Measurements from ENCODE around the gene CRIM1. TPM values are rescaled to one million over a fixed set of nuclear protein-coding genes. Genes with fewer than 3 reads are reported as not detected.

Gene CRIM1
- total RNA-seq, 1 experiment from 2014 or later, result 27.6 TPM

GRCh38 chr2:36453652-36454051 lies 98.1 kb downstream of the CRIM1 start:
- H3K4me1 Mint-ChIP-seq, result peaks cover 8 to 17% of the 10 kb centered on the region in 2 experiments
- no peak overlapping the region for H3K27ac ChIP-seq (ENCODE audit: insufficient read length, low read depth, low read length)

More at GRCh38 chr2:36453652-36454051, 98.1 kb downstream of the CRIM1 start:
- WGBS (ENCODE audit: extremely low coverage, insufficient read length, low lambda C conversion rate), result no CpG with 5 or more reads among the region's 3 CpGs
- Histone ChIP-seq H3K4me1 (ENCODE audit: insufficient read depth, low read length) (peaks cover 17% of the 10 kb centered on the region), H4K91ac (ENCODE audit: insufficient read length, low read depth, low read length) (no peak overlapping the region), H3K23me2 (ENCODE audit: insufficient read length, low read depth, low read length, poor library complexity, severe bottlenecking) (no peaks in the 10 kb centered on the region), H3K79me1 (ENCODE audit: insufficient read depth, low read depth, low read length, poor library complexity, severe bottlenecking) (no peaks in the 10 kb centered on the region), H4K20me1 (ENCODE audit: control insufficient read depth, insufficient read depth, insufficient read length) (no peaks in the 10 kb centered on the region), H2BK120ac (ENCODE audit: low read depth, low read length, poor library complexity, severe bottlenecking) (no peak overlapping the region), H4K5ac (ENCODE audit: insufficient read length, low read depth, low read length) (no peak overlapping the region), H2AFZ (ENCODE audit: low read length) (no peak overlapping the region), H3K27me3 (ENCODE audit: insufficient read depth, low read length) (no peaks in the 10 kb centered on the region), H3K23ac (ENCODE audit: insufficient read length, low read depth, low read length) (no peak overlapping the region), H2AK5ac (ENCODE audit: insufficient read length, low read length) (no peak overlapping the region), H3K14ac (ENCODE audit: insufficient read depth, low read length) (no peak overlapping the region), H3K18ac (ENCODE audit: insufficient read length, low read depth, low read length) (no peak overlapping the region), H2BK12ac (ENCODE audit: insufficient read length, low read depth, low read length) (no peak overlapping the region), H3K4me2 (ENCODE audit: insufficient read depth, insufficient read length, low read length) (no peak overlapping the region), H2BK20ac (ENCODE audit: low read depth, low read length, poor library complexity, severe bottlenecking) (no peak overlapping the region), H4K8ac (replicated peaks; ENCODE audit: insufficient read length, low read depth, low read length) (no peak overlapping the region), H3K56ac (ENCODE audit: insufficient read length, low read depth, low read length) (no peak overlapping the region), H3K4ac (ENCODE audit: low read depth, low read length) (no peak overlapping the region), H3K9me3 (ENCODE audit: control insufficient read depth, low read depth, low read length) (no peaks in the 10 kb centered on the region), H2BK15ac (ENCODE audit: low read depth, low read length) (no peak overlapping the region), H3K9ac (ENCODE audit: extremely low read depth, insufficient read length, low read length) (no peak overlapping the region), H3K79me2 (ENCODE audit: insufficient read depth, low read length) (no peaks in the 10 kb centered on the region), H3T11ph (ENCODE audit: low read length) (no peak overlapping the region), H2BK5ac (ENCODE audit: insufficient read length, low read length) (no peak overlapping the region)
- H3K27ac Mint-ChIP-seq, result no peak overlapping the region; a peak in 1 of 7 replicates
- H3K9me3 Mint-ChIP-seq, result no peaks in the 10 kb centered on the region
- no peaks in the 10 kb centered on the region for H3K27me3 Mint-ChIP-seq (ENCODE audit: low read depth)
- H3K36me3 Mint-ChIP-seq (ENCODE audit: insufficient read depth in 1 of 3, low read depth in 3 of 3), result peaks cover 0 to 7% (median 6%) of the 10 kb centered on the region in 3 experiments; a peak in 5 of 7 replicates
- no peak for TF ChIP-seq CTCF (conservative IDR thresholded peaks at IDR 0.05)
- no peak for DNase-seq
- no peak overlapping the region for H3K4me3 Mint-ChIP-seq
